CMK (cell line): ENCODE data around the gene MTA3.

ENCODE experiments used
- DNase-seq: peaks from one replicate; pipeline ENCODE4 v3.0.0-alpha.2; 2010; ENCODE audit warnings: low read depth

The MTA3 gene

DNA sequence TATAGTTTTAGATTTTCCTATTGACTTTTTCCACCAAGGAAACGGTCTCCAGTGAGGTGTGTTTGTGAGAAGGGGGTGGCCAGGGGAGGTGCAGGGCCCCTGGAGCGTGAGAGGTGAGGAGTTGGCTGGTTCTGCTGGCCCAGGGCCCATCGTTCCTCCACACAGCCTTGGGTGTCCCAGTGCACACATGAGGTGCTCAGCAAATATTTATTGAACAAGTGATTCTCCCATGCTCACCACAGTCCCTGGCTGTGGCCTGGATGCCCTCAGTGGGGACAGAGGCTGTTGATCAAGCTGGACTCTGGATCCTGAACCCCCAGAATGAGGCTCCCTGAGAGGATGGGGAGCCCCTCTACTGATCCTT is 219.0 kb downstream of the MTA3 start:
- DNase-seq, result no peak

DNA sequence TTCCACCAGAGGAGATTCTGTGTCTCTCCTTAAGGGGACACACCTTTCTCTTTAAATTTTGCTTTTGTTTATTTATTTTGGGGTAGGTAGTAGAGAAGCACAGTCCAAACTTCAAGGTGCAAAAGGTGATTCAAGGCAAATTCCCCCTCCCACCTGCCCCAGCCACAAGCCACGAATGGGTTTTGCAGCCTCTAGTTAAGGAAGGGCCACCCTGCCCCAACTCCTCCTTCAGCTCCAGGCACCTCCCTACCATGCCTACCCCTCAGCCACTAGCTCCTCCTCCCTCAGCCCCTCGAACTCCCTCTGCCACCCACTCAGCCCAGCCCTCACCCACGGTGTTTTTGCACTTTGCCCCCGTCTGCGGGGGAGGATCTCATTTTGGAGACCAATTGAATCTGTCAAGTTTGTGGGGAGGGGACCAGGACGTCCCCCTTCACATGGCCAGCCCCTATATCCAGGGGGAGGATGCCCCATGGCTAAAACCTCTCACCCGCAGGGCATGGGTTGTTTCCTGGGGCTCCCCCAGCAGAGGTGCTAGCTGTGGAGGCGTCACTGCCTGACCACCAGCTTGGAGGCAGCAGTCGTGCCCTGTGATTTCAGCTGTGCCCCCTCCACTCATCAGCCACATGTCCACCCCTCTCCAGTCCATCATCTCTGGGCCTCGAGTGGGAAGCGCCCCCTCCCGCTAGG is 219.5 kb downstream of the MTA3 start:
- no peak for DNase-seq

DNA sequence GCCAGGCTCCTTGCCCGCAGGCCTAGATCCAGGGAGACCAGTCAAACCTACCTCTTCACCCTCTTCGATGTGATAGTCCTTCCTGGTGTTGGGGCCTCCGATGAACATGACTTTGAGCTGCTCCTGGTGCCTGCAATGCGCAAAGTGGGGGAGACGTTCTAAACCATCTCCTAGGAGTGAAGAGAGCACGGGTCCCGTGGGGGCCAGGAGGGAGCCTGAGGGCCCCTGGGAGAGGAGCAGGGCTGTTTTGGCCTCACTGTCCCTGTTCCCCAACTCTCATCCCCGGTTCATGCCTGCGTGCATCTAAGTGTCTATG is 220.0 kb downstream of the MTA3 start:
- no peak for DNase-seq

DNA sequence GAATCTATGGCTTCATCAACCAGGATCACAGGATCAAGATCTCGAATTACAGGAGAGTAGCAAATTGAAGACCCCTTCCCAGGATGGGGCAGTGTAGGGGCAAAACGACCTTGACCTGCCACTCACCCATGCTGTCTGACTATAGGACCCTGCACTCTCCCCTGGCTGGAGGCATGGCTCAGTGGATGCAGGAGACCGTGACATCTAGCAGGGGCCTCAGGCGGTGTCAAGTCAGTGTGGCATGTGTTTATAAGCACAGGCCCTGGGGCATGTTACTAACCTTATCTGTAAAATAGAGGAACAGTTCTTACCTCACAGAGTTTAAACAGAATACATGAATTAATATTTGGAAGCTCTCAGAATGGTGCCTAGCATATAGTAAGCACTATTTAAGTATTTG is 220.4 kb downstream of the MTA3 start:
- DNase-seq, result no peak

DNA sequence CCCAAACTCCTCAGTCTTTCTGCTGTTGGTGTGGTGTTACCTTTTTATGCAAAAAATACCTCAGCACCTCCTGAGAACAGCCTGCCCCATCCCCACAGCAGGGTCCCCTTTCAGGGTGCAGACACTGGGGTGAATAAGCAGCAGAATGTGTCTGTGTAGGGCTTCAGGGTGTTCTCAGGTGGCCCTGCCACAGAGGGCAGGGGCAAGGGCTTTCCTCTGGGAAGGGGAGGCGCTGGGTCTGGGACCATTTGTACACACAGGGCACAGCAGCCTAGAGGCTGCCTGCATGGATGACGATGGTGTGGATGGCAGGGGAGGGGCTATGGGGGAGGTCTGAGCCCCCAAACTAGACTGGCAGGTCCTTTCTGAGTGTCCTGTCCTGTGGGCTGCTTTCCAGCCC is 221.3 kb downstream of the MTA3 start:
- DNase-seq, result no peak

DNA sequence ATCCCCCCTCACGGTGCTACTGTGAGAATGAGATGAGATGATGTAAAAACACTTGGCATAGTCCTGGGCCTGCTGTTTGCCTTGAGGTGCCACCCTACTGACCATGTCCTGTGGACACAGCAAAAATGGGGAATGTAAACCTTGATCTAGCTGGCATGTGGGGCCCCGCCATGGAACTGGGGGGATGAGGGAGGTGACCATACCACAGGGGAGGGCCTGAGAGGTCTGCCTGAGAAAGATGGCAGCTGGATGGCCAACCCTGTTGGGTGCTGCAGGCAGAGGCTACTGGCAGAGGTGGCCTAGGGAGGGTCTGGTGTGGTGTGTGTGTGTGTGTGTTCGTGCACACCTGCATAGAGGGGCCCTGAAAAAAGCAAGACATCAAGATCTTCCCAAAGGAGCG is 223.2 kb downstream of the MTA3 start:
- DNase-seq, result no peak

DNA sequence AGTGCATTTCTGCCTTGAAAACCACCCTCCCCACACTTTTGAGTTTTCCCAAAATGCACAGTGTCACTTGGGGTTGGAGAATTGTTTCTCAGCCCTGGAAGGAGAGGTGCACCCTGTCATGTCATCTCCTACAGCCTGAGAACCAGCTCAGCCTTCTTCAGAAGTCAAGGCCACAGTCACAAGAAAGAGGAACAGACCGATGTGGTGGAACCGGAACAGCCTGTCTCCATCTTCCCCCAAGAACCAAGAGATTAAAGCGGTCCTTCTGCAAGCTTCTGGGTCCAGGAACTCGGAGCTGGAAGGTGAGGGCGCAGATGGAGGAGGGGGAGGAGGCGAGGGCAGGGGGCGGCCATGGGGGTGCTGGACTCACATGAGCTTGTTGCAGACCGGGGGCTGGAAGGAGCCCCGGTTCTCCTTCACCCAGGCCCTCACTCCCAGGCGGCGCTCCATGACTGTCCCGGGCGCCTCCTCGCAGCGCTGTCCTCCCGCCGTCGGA is 223.7 kb downstream of the MTA3 start:
- no peak for DNase-seq

DNA sequence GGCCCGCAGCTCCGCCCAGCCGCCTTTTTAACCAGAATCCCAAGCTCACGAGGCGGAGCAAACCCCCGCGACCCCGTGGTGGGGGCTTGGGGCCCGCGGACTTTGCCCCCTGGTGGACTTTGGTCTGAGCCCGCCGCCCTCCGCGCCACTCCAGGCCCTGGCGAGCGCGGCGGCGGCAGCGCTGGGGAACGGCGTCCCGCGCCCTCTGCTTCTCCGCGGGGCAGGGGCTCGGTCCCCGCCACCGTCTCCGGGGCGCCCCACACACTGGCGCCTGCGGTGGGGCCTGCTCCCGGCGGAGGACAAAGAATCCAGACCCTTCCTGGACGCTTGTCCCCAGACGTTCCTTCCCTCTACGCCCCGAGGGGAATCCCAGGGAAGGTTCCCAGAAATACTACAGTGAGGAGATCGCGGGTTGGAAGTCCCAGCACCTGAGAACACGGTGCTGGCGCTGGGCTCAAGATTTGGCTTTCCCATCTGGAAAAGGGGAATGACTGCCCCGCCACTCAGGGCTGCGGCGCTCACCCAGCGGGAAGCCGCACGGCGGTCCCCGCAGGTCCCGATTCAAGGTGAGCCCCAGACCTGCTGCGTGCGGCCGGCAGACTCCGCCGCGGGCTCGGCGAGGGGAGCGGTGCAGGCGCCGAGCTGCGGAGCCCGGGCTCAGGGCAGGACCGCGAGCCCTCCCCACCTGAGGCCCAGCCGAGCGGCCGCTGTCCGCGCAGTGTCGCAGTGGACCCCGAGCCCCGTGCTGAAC is 224.3 kb downstream of the MTA3 start, which contains the start of gene HAAO:
Gene HAAO (minus strand): TSS at position 1 of the 751 bp plus-strand sequence. CDS start 47 bp downstream, outside the sequence.
- DNase-seq, result no peak

DNA sequence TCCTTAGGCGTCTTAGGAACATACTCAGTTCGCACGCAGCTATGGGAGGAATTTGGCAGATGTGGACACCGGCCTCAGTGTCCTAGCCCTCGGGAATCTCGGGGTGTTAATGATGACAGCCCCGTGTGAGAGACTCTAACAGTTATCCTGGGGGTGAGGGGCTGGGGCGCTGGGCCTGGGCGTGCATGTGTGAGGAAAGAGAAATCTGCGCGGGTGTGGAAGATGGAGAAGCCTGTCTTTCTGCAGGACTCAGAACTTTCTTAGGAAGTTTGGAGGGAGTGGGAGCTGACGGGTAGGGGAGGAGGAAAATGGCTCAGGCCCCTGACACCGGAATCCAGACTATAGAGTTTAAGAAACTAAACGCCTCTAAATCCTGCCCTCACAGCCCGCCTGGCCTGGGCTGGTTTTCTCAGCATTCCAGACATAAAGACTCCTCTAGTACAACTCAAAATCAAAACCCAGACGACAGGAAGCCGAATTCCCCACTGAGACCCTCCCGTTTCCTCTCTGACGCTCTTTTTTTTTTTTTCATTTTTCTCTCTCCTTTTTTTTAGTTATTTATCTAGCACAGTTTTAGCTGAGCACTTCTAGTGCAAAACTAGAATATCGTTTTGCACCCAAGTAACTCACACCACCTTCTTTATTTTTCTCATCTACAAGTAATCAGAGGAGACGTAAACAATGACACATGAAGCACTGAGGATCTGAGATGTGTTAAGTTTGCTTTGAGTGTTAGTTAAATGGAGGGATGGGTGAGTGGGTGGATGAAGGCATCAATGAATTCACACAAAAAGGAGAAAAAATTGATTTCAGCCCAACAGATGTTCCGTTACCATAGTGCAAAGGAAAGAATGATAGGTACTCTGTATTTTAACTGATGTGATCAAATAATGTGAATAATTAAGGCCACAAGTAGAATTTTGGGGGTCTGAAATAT is 225.2 kb downstream of the MTA3 start:
- DNase-seq, result no peak

DNA sequence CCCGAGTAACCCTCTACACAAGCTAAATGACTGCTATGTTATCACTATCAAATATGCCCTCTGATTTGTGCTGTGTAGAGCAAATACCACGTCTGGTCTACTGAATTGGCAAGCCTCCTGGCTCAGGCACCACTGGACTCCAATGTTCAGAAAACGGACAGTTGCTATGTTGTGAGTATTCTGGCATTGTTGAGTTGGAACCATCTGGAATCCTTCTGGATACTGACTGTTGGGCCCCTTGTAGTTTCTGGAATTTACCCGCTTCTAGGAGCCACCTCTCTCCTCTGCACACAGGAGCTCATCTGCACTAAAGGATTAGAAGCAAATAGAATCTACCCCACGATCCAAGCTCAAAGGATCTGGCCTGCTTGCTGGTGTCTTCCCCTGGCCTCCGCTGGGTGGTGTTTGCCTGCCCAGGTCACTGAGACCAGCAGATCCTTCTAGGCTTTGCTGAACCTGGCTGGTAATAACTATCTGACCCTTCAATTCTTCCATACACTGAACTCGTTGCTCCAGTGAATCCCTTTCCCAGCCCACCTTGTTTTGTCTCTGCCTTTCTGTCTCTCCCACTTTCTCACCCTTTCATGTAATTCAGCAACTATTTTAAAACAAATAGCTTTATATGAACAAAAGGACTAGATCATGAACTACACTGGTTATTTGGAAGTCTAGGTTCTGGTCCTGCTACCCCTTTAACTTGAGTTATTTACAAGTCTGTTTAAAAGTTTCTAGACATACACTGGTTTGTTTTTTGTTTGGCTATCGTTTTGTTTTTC is 226.0 kb downstream of the MTA3 start:
- no peak for DNase-seq

DNA sequence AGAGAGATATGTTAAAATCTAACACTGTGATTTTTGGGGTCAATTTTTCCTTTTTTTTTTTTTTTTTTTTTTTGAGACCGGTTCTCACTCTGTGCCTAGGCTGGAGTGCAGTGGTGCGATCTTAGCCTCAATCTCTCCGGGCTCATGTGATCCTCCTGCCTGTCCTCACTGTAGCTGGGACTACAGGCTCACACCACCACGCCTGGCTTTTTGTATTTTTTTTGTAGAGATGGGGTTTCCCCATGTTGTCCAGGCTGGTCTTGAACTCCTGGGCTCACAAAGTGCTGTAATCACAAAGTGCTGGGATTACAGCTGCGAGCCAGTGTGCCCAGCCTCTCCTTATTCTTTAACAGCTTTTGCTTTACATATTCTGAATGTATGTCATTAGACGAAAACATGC is 226.8 kb downstream of the MTA3 start:
- no peak for DNase-seq

DNA sequence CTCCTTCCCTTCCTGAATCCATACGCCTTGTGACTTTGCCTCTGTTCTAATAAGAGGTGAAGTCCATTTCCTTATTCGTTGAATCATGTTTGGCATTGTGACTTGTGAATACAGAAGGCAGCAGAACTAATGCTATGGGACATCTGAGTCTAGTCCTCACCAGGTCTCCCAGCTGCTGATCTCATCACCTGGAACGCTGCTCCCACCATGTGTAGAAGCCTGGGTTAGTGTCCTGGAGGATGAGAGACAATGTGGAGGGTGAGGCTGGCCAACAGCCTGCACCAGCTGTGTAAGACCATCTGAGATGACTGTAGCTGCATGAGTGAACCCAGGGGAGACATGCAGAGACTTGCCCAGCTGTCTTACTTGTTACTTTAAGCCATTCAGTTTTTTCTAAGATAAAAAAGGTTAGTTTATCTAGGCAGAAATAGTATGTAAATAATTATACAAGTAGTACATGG is 227.4 kb downstream of the MTA3 start:
- DNase-seq, result no peak

DNA sequence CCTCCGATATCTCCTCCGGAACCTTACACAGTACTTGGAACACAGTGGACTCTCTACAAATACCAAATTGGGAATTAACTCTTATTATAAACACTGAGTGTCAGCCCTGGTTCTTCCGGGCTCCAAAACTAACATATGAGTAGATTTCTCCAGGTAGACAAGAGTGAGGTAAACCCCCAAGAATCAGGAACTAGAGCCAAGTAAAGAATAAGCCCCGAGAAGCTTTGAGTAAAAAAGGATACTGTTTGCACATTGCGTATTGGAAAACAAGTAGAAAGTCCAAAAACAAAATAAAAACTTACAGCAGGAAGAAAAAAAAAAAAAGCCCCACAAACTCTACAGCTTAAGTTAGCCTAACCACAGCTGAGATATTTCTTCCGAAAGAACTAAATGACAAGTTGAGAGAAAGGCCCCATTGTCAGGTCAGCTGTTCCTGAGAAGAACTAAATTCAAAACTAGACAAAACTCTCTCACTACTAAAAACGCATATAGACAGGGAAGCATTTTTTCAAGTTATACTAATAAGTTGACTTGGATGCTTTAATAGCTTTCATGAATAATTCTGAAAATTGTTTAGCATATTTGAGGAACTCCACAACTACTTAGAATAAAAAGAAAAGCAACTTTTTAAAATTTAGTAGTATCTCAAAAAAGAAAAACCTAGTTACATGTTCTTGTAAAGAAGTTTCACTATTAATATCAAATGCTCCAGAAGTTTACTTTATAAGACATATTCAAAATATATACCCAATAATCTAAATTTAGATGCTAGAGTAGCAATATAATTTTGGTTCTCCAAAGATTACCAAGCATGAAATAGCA is 228.2 kb downstream of the MTA3 start:
- DNase-seq, result no peak

DNA sequence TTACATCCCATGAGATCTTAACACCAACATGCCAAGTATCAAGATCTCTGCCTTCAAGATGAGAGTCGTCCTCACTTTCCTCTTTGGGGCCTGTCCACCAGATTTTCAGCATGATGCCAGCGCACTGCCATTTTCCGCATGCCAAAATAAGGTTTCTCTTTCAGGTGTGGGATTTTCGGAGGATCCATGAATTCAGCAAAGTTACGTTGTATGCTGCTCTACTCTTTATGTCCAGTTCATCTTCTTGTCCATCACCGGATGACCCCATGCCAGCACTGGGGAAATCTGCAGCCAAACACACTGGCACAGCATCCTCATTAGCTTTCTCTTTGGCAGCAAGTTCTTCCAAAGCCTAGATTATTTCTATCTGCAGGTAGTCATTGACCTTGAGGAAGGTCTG is 228.8 kb downstream of the MTA3 start:
- DNase-seq, result no peak

DNA sequence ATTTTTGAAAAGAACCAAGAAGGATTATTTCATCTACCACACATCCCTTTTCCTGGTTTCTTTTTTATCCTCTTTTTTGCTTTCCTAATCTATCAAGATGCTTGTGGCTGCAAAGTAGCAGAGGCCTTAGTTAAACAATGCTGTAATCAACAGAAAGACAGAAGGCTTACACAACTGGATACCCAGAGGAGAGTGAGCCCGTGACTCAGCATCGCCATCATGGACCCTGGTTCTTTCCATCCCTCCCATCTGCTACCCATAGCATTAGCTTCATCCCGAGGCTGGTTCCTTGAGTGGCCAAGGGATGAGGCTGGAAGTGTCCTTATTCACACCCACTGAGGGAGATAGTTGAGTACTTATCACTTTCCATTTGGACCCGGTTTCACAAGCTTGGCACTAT is 231.4 kb downstream of the MTA3 start:
- no peak for DNase-seq

DNA sequence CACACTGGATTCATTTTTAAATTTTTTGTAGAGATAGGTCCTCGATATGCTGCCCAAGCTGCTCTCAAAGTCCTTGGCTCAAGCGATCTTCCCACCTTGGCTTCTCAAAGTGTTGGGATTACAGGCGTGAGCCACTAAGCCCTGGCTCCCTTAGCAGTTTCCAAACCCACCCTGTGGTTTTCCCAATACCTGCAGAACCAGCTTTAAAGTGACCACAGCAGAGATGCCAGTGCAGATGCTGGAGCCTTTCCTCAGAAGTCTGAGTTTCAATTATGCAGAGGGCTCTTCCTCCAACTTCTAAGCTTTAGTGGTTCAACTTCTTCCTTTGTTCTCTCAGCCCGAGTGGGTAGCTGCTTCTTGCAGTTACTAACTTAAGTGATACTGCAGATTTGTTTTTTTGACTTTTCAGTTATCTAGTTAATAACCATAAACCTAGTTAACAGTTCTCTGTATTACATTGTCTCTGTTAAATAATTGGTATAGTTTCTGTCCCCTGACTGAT is 232.1 kb downstream of the MTA3 start:
- no peak for DNase-seq

DNA sequence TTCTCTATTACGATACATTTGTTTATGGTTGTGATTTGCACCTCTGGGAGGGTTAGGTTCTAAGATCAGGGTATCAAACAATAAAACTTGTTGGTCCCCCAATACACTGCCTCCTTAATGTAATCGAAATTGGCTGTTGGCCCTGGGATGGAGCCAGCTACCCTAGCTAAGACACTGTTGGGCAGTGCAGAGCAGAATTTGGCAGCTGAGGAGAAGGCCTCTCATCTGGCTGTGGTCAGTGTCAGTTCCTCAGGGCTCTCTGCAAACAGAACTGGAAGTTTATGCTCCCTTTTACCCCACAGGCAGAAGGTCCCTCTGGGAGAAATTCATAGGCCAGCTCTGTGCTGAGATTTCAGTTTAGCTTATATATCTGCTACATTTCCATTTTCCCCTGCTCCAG is 232.5 kb downstream of the MTA3 start:
- DNase-seq, result no peak

DNA sequence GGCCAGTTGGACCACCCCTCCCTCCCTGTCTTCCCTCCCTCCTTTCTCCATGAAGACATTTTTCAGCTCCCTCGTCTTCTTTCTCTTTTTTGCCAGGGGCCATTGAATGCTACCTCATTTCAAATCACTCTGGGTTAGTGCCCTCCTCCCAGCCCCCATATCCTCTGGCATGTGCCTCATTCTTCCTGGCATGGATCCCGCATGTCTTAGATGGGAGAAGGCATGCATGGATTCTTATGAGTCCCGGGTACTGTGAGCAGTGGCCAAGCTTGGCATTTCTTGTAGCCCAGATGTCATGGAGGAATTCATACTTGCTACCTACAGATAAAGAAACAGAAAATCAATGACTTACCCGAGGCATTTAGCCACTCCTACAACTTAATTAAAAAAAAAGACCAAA is 232.9 kb downstream of the MTA3 start:
- DNase-seq, result no peak

DNA sequence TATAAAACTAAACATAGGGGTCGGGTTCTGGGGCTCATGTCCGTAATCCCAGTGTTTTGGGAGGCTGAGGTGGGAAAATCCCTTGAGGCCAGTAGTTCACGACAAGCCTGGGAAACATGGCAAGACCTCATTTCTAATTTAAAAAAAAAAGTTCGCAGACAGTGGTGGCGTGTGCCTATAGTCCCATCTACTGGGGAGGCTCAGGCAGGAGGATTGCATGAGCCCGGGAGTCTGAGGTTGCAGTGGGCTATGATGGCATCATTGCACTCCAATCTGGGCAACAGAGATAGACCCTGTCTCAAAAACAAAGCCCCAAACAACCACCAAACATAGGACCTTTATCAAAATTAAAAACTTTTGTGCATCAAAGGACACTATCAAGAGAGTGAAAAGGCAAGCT is 233.7 kb downstream of the MTA3 start:
- no peak for DNase-seq

DNA sequence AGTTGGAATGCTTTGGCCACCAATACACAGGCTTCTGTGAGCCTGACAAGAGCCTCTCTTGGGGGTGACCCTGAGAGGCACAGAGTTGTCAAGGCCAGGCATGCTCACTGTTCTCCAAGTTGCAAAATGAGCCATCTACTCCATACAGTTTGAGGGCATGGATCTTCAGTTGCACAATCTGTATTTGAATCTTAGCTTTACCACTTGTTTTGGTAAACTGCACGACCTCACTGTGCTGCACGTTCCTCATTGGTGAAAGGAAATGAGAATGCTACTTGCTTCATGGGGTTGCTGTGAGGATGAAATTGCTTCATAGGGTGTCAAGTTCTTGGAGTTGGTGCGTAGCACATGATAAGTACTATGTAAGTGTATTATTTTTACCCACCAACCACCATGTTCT is 235.9 kb downstream of the MTA3 start:
- DNase-seq, result no peak

DNA sequence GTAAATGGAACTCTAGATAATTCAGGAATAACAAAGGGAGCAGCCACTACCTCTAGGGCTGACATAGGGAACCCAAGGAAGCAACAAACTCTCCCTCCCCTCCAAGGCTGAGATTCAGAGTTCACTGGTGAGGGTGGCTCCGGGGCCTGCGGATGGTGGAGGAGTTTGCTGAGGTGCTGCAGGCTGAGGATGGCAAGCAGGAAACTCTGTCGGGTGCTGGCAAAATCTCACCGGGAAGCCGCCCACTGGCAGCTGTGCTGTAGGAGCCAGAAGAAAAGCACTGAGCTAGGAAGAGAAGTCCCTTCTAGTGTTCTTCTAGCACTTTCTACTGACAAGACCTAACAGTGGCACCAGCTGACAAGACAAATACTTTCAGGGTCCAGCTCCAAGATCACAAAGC is 236.5 kb downstream of the MTA3 start:
- DNase-seq, result no peak
